Nucleus accumbens (tissue), 56 donors: ENCODE measurements around the gene DNM3.

ENCODE experiments used
- DNase-seq, 56 donors: peaks; one replicate each; lab custom pipeline; 2025; lab: John Stamatoyannopoulos, UW

Gene DNM3

GRCh38 chr1:172376431-172376830 lies 535.1 kb downstream of the DNM3 start:
- no peak for DNase-seq

- DNase-seq: no peak
Measured at GRCh38 chr1:172377565-172377964, 536.3 kb downstream of the DNM3 start.

GRCh38 chr1:172378109-172378760 lies 536.9 kb downstream of the DNM3 start:
- DNase-seq: no peak

- no peak for DNase-seq
Measured at GRCh38 chr1:172380441-172381244, 539.3 kb downstream of the DNM3 start.

GRCh38 chr1:172381946-172382345 lies 540.6 kb downstream of the DNM3 start:
- no peak for DNase-seq

GRCh38 chr1:172382406-172382805 lies 541.1 kb downstream of the DNM3 start:
- DNase-seq: no peak

GRCh38 chr1:172382990-172383389 lies 541.7 kb downstream of the DNM3 start:
- DNase-seq: no peak

GRCh38 chr1:172383536-172383935 lies 542.2 kb downstream of the DNM3 start:
- DNase-seq: no peak

- DNase-seq: no peak
Measured at GRCh38 chr1:172384656-172385055, 543.4 kb downstream of the DNM3 start.

GRCh38 chr1:172386046-172386445 lies 544.7 kb downstream of the DNM3 start:
- DNase-seq: no peak

GRCh38 chr1:172388490-172388889 lies 547.2 kb downstream of the DNM3 start:
- no peak for DNase-seq

GRCh38 chr1:172390301-172390682 lies 549.0 kb downstream of the DNM3 start:
- DNase-seq: no peak

GRCh38 chr1:172390683-172391551 lies 549.6 kb downstream of the DNM3 start:
- DNase-seq: peak in 6 of 56 donors; percentile 1 to 24 (median 14)

GRCh38 chr1:172391976-172392375 lies 550.7 kb downstream of the DNM3 start:
- no peak for DNase-seq

GRCh38 chr1:172393354-172393753 lies 552.1 kb downstream of the DNM3 start:
- DNase-seq: peak in 2 of 56 donors; percentile 2 to 18

GRCh38 chr1:172394141-172394751 lies 552.9 kb downstream of the DNM3 start:
- DNase-seq: peak in 8 of 56 donors; percentile 1 to 29 (median 12)

- no peak for DNase-seq
Measured at GRCh38 chr1:172394811-172395210, 553.5 kb downstream of the DNM3 start.

GRCh38 chr1:172395576-172395975 lies 554.3 kb downstream of the DNM3 start:
- DNase-seq: no peak

GRCh38 chr1:172397221-172397620 lies 555.9 kb downstream of the DNM3 start:
- DNase-seq: no peak

- no peak for DNase-seq
Measured at GRCh38 chr1:172397633-172398032, 556.3 kb downstream of the DNM3 start.

GRCh38 chr1:172398193-172398592 lies 556.9 kb downstream of the DNM3 start:
- DNase-seq: no peak
